Cardiac fibroblast (primary cell): Measurements from ENCODE around the gene PTPRD.
"Not testable (repeated sequence)": the region's sequence is repeated elsewhere in the genome, so short reads cannot be mapped to it uniquely, and the experiment has no call there.

Experiments
- DNase-seq, 2 donors: peaks; one replicate each; pipeline versions ENCODE4 v3.0.0 to v3.0.0-alpha.2; 2010; ENCODE audit warnings: low read depth in 2 of 2
- H3K4me3 ChIP-seq, 2 donors: replicated peaks in 1 of 2; 1 replicate in 1 of 2; 2 replicates in 1 of 2; pipeline ENCODE4 v1.5.1; 2011; ENCODE audit warnings: low read depth in 2 of 2, low read length in 2 of 2, mild to moderate bottlenecking in 2 of 2, moderate library complexity in 1 of 2
- CTCF ChIP-seq: IDR thresholded peaks from one replicate; pipeline ENCODE4 v1.5.1; 2011; ENCODE audit warnings: low read depth, mild to moderate bottlenecking, low read length, inconsistent platforms

PTPRD gene

GRCh38 chr9:9945966-9946365 lies 666.8 kb downstream of the PTPRD start:
- no peak for DNase-seq
- TF ChIP-seq CTCF, result no peak
- no peak overlapping the region for H3K4me3 ChIP-seq

GRCh38 chr9:9942764-9943424 lies 669.9 kb downstream of the PTPRD start:
- H3K4me3 ChIP-seq, result no peak overlapping the region
- DNase-seq, result peak; percentile 71
- peak; percentile 91 for TF ChIP-seq CTCF

DNA sequence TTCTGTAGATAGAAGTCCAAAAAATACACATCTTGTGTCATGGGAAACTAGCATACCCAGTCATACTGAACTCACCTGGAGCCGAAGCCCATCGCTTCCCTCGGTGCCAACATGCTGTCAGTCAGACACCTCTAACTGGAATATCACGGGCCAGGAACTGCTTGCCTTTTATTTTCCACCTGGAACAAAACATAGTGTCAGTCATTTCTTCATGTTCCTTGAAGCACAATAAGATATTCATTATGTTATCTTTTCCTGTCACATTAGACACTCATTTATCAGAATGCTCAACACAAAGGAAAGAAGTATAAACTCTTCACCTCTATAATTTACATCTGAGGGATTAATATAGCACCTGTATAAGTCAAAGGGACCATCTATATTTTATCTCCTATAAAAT lies 674.4 kb downstream of the PTPRD start:
- TF ChIP-seq CTCF, result no peak
- no peak overlapping the region for H3K4me3 ChIP-seq
- no peak for DNase-seq

DNA sequence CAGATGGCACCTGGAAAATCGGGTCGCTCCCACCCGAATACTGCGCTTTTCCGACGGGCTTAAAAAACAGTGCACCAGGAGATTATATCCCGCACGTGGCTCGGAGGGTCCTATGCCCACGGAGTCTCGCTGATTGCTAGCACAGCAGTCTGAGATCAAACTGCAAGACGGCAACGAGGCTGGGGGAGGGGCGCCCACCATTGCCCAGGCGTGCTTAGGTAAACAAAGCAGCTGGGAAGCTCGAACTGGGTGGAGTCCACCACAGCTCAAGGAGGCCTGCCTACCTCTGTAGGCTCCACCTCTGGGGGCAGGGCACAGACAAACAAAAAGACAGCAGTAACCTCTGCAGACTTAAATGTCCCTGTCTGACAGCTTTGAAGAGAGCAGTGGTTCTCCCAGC lies 681.3 kb downstream of the PTPRD start:
- not testable (repeated sequence) for DNase-seq, H3K4me3 ChIP-seq

DNA sequence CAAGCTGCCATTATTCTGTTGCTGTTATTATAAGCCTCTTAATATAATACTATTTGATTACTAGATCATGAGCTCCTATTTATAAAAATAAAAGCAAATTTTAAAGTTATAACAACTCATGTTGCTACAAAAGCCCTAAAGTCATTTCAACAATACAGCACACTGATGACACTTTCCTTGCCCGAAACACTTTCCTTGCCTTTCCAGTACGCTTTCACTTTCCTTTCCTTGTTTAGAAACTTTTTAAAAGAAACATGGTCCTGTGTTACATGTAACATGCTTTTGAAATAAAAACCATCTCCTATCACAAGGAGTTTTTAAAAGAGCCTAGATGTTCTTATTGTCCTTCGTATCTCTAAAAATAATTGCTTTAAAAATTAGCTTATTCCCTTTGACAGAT lies 688.4 kb downstream of the PTPRD start:
- TF ChIP-seq CTCF, result no peak
- DNase-seq, result peak; percentile 9 to 11
- H3K4me3 ChIP-seq, result peak overlapping the region; percentile 5 to 35

DNA sequence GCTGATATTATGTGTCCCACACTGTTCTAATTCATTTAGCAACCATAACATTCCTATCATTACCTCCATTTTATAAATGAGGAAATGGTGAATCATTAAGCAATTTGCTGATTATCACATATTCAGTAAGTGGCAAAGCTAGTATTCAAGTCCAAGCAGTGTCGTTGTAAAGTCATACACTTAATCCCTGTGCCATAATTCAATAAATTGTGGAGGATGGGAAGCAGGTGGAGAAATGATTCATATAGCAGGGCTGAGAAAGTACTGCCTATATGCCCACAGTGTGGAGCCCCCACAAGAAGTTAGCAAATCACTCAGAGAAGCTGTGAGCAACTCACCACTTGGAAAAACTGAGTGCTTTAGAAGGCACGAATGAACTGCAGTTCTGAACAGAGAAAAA lies 691.0 kb downstream of the PTPRD start:
- DNase-seq, result no peak
- no peak for TF ChIP-seq CTCF
- no peak overlapping the region for H3K4me3 ChIP-seq

DNA sequence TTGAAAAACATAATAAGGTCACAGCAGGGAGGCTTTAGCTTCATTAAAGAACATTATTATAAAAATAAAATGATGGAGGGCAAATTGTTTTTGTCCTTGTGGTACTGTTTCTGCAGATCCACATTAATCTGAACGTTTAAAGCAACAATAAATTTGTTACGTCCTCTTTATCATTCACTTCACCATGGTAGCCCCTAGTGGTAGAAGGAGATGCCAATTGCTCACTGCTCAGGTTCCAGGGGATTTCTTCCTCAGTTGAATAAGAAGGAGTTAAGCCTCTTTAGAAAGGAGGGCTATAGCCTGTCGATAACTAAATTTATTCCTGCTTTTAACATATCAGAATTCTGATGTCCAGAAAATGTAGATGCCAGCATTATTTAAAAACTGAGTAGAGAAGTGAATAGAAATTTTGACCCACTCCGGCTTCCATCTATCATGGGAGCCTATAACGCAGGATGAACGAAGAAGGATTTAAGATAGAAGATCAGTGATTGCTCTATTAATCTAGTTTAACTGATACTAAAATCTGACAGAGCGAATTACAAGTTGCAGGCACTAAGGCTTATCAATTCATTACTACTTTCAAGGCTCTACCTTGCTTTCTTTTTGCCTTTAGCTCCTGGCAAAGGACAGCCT lies 692.3 kb downstream of the PTPRD start:
- H3K4me3 ChIP-seq, result no peak overlapping the region
- no peak for DNase-seq
- no peak for TF ChIP-seq CTCF
